GM21367 (cell line): ENCODE data around the gene FKBP1A.
"Not testable (repeated sequence)": the region's sequence is repeated elsewhere in the genome, so short reads cannot be mapped to it uniquely, and the experiment has no call there.

Experiments used
- ATAC-seq: cut with Tn5 transposase; IDR thresholded peaks from one replicate; pipeline ENCODE4 v1.9.1; 2021; ENCODE audit not compliant: unreplicated experiment

Gene FKBP1A

DNA sequence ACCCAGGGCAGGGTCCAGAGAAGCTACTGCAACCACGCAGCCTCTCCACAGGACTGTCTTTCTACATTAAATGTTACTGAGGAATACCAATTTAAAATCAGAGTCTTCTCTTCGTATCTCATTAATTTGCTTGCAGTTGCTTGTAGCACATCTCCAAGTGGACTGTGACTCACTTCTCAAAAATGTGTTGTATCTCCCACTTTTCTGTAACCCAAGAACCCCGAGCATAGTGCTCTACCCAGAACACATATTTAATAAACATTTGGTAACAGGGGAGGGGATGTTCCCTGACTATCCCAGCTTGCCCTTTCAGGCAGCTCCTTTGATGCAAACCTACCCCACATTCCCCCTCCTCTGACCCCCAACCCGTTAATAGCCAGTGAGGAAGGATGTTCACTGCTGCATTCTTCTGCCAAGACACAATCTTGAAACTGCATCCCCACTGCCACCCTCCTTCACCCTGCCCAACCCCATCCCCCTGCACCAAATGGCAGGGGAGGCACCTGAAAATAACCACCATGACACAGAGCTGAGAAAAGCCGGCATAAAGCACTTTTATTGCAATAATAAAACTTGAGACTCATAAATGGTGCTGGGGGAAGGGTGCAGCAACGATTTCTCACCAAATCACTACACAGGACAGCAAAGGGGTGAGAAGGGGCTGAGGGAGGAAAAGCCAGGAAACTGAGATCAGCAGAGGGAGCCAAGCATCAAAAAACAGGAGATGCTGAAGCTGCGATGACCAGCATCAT lies 24.2 kb downstream of the FKBP1A start:
- no peak for ATAC-seq

DNA sequence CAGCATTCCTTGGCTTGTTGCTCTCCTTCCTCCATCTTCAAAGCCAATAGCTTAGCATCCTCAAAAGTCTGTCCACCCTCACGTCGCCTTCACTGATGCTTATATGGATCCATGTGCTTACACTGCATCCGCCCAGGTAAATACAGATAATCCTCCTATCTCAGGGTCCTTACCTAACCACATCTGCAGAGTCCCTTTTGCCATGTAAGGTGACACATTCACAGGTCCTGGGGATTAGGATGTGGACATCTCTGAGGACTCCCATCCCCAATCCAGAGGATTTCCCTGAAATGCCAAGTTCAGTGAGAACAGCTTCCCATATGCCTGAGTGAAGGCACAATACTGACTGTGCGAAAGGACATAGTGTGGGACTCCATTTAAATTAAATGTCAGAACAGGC lies 25.4 kb downstream of the FKBP1A start:
- no peak for ATAC-seq

DNA sequence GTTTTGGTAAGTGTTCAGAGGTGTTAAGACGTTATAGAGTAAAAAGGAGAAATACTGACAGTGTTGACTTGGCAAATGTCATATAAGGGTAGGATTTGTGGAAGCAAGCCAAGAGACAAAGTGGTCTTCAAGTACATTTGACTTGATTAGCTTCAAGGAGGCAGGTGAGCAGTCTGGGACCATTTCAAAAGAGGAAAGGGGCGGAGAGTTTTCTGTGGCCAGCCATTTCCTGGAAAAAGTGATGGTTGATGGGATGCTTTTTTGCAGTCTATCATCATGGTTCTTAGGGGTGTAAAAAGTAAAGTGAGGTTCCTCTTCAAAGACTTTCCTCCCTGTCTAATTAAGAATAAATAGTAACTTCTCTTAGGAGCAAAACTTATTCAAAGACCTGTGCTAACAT lies 28.7 kb downstream of the FKBP1A start:
- no peak for ATAC-seq

DNA sequence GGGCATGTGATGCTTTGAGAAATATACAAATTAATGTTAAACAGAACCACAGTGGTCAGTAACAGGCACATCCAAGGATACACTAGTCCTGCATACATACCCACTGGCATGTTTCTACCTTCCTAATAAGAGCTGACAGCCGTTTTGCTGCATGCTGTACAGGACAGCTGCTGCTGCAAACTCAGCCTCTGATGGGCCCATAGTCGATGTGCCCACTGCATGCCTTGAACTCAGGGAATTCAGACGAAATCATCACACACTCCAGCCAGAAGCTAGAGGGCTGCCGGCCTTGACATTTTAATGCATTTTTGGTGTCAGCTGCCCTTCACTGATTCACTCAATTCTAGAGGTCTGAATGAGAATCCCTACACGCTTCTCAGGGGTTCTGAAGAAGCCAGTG lies 29.3 kb downstream of the FKBP1A start:
- no peak for ATAC-seq

DNA sequence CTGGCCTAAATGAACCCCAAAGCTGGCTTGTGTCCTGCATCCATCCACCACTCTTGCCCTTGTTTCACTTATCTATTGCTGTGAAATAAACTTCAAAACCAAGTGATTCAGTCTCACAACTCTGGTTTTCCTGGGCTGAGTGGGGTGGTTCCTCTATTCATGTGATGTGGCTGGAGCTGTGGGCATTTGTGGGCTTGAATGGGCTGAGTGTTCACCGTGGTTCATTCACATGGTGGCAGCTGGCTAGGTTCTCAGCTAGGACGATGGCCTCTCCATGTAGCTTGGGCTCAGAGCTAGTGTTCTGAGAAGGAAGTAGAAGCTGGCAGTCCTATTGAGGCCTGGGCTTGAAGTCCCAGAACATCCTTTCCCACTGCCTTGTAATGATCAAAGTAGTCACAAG lies 30.4 kb downstream of the FKBP1A start:
- ATAC-seq, result no peak

DNA sequence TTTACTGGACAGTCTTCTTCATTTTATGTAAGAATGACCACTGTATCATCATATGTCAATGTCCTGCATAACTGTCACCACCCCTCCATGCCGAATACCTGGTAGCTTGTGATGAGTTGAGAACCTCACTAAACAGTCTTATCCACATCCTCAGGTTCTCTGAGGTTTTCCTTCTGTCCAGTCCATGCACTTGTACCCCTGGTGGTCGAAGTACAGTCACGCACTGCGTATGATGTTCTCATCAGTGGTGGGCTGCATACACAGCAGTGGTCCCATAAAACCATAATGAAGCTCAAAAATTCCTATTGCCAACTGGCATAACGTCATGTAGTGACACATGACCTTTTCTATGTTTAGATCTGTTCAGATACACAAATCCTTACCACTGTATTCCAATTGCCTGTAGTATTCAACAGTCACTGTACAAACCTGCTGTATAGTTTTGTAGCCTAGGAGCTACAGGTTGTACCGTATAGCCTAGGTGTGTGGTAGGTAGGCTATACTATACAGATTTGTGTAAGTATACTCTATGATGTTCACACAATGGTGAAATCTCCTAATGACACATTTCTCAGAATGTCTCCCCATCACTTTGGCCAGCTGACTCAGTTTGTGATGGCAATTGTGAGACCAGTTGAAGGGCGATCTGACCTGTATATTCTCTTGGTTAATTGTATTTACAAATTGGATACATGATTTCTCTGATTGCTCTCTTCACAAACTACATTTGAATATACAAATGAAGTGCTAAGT lies 32.6 kb downstream of the FKBP1A start:
- ATAC-seq, result no peak

DNA sequence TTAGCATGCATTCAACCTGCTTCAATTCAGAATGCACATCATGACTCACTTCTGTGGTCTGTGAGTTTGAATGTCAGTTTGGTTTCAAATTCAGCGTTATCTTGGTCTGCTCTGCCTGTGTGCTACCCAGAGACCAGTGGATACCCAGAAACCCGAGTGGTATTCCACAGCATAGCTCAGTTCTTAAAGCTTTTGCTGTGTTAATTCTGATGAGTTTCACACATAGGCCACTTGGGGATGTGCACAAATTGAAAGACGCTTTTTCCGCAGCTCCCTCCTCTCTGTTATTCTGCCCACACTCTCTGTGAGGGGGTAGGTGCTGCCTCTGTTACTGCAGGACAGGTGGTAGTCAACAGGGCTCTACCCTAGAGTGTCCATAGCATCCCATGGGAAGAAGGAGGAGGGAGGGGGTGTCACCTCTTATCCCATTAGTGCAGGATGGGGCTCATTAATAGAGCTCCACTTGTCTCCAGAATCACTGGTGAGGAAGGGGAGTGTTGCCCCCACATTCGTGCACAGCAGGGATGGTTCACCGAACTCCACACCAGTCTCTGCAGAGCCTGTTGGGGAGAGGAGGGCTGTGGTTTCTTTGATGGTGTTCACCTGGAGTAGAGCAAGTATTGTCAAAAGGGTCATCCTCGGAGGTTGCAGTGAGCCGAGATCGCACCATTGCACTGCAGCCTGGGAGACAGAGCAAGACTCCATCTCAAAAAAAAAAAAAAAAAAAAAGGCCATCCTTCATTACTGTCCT lies 34.8 kb downstream of the FKBP1A start:
- no peak for ATAC-seq

DNA sequence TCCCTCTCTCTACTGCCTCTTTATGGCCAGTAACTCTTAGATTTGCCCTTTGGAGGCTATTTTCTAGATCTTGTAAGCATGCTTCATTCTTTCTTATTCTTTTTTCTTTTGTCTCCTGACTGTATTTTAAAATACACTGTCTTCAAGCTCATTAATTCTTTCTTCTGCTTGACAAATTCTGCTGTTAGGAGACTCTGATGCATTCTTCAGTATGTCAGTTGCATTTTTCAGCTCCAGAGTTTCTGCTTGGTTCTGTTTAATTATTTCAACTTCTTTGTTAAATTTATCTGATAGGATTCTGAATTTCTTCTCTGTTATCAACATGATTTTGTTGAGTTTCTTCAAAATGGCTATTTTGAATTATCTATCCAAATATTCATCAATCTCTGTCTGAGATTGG lies 38.9 kb downstream of the FKBP1A start:
- no peak for ATAC-seq

DNA sequence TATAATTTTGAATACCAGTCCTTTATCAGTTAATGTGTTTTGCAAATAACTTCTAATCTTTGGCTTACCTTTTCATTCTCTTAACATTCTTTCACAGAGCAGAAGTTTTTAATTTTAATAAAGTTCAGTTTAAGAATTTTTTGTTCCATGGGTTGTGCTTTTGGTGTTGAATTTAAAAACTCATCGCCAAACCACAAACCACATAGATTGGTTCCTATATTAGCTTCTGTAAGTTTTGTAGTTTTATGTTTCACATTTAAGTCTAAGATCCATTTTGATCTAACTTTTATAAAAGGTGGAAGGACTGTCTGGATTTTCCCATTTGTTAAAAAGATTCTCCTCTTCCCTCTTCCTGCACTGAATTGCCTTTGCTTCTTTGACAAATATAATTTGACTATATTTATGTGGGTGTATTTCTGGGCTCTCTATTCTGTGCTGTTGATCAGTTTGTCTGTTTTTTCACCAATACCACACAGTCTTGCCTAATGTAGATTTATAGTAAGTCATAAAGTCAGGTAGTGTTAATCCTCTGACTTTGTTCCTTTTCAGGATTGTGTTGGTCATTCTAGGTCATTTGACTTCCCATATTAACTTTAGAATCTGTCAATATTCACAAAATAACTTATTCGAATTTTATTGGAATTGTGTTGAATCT lies 46.4 kb downstream of the FKBP1A start:
- ATAC-seq, result no peak

DNA sequence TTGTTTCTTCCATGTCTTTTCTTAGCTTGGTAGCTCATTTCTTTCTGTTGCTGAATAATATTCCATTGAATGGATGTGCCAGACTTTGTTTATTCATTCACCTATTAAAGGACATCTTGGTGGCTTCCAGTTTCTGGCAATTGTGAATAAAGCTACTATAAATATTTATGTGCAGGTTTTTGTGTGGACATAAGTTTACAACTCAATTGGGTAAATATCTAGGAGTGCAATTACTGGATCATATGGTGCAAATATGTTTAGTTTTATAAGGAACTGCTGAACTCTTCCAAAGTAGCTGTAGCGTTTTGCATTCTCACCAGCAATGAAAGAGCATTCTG lies 47.1 kb downstream of the FKBP1A start:
- ATAC-seq, result no peak

DNA sequence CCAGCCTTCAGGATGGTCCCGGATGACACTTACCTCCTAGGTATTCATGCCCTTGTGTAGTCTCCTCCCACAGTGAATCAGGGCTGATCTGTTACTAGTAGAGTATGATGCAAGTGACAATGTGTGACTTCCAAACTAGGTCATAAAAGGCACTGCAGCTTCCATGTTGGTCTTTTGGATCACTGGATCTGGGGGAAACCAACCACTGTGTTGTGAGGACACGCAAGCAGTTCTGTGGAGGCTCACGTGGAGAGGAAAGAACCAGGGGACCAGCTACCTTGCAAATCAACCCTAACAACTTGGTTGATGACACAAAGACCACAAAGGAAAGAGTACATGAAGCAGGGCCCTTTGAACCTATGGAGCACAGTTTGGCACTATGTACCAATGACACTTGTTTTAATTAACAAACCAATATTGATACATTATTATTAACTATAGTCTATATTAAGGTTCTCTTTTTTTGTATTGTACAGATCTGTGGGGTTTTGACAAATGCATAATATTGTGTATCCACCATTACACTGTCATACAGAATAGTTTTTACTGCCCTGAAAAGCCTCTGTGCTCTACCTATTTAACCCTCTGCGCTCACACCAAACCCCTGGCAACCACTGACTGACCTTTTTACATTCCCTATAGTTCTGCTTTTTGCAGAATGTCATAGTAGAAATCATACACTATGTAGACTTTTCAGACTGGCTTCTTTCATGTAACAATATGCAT lies 47.7 kb downstream of the FKBP1A start:
- ATAC-seq, result no peak

DNA sequence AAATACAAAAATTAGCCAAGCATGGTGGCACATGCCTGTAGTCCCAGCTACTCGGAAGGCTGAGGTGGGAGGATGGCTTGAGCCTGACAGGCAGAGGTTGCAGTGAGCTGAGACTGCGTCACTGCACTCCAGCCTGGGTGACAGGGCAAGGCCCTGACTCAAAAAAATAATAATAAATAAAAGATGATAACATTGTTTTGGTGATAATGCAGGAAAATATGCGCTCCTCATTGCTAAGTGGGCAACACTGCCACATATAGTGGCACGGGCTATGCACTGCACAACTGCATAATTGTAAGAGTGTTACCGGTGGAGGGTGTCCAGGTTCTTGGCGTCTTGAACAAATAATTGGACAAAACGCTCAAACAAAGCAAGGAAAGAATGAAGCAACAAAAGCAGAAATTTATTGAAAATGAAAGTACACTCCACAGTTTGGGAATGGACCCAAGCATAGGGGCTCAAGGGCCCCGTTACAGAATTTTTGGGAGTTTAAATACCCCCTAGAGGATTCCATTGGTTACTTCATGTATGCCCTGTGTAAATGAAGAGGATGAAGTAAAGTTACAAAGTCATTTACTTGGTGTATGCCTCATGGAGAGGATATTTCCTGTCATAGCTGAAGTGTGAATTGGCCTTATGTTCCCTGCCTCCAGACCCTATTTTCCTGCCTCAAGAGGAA lies 49.3 kb downstream of the FKBP1A start:
- ATAC-seq, result not testable (repeated sequence)

DNA sequence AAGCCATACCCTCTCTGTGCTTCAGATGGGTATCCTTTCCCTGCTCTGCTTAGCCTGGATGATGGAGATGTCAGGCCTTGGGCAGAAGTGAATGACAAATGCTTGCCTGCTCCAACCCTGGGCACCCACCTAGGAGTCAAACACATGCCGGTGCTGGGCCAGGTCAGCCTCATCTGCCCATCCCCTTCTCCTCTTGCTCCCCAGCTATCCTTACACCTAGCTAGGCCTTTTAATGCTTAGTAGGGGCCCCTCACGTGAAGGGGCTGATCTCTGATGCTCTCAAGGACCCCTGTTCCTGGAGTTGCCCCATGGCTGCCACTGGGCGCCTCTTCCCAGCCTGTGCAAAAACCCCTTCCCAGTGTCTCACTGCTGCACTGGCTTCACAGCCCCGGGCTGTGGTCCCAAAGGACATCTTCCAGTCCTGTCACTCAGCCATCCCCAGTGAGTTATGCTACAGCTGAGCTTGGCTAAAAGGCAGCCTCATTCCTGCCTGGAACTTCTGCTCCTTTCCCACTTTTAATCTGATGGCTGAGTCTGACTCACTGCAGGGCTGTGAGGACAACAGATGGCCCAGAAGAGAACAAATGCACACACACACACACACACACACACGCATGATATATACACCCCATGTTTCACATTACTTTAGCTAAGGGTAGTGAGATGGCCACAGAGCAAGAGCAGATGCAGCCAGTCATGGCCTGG lies 51.1 kb downstream of the FKBP1A start:
- ATAC-seq, result no peak

DNA sequence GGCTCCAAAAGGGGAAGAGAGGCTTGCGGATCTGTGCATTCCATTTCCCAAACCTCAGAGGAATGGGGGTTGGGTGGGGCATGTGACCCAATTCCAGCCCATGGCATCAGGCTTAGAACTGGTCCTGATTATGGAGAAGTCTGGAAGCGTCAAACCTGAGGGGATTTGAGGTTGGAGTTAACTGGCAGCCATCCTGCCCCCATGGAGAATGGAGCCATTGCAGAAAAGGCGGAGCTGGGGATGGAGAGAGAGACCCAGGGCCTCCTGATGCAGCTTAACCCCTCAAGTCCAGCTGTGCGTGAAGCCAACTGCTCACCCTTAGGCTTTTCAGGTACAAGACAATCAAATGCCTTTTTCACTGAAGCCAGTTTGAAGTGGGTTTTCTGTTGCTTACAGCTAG lies 54.1 kb downstream of the FKBP1A start:
- ATAC-seq, result no peak

DNA sequence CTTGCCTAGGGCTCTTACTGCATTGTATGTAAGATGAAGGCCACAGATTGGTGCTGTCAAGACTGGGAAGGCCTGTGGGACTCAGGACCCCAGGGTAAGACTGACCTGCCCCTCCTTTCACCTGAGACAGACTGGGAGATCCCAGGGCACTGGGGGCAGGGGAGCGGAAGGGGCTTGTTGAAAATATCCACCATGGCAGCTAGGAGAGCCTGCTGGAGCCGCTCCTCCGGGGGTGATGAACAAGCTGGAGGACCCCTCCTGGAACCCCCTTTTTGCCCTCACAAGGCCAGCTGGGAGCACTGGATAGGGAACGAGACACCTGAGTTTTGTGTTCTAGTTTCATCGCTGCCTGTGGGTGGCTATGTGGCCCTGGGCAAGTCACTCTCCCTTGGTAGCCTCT lies 54.8 kb downstream of the FKBP1A start:
- ATAC-seq, result no peak

DNA sequence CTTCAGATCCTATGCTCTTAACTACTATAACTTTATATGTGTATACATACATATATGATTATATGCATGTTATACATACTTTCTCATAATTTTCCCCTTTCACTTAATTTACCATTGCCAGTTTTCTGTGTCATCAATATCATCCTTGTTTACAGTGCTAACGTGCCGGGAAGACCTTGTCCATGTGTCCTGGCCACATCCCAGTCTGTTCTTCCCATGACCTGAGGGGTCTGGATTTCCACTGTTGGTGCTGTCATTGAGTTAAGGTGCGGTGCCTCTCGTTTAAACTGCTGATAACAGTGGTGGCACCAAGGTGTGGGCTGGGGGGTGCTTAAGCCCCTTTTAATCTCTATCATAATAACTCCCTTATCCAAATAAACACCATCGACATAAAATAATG lies 55.4 kb downstream of the FKBP1A start:
- ATAC-seq, result no peak

DNA sequence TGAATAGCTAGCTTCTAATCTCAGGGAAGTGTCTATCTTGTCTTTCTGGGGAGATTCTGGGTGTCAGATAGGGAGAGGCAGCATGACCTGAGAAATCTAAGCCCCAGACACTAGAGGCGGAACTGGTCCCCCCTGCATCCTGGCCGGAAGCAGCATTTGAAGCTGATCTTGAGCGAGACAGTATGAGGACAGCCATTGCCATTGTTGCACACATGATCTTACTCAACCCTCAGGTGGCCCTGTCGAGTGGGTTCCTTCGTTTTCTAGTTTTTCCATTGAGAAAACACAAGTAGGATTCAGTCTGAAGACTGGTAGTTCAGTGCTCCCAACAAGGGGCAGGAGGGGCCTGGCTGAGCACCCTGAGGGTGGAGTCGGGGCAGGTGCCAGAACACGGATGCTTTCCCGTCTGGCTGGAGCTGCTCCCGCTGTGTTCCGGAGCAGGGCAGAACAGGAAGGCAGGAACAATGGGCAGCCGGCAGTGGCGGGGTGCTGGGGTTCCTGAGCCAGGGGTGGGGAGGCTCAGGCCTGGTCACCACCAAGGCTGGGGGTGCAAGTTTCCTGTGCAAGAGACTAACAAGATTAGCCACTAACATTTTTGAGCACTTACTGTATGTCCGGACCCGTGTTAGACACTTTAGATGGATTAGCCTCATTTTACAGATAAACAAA lies 56.0 kb downstream of the FKBP1A start:
- no peak for ATAC-seq

DNA sequence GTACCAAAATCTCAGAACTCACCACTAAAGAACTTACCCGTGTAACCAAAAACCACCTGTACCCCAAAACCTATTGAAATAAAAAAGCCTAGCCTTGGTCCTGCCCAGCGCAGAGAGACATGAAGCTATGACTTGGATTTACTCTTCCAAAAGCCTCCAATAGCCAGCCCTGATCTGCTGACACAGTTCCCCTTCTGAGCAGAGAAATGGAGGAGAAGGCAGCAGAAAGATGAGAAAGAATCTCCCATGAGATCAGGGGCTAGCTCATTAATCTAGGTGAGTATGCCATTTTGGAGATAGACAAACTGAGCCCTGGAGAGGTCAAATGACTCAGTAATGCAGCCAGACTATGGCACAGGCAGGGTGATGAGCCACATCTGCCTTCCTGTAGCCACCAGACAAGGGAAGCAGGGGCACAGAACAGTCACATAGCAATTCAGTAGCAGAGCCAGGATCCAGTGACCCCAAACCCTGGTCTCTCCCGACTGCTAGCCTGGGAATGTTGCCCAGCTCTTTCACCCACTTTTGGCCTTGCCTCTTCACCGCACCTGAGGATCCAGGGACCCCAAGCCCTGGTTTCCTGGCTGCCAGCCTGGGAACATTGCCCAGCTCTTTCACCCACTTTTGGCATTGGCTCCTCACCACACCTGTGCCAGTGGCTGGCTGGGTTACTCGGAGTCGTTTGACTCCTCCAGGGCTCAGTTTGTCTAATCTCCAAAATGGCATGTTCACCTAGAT lies 56.7 kb downstream of the FKBP1A start:
- no peak for ATAC-seq

DNA sequence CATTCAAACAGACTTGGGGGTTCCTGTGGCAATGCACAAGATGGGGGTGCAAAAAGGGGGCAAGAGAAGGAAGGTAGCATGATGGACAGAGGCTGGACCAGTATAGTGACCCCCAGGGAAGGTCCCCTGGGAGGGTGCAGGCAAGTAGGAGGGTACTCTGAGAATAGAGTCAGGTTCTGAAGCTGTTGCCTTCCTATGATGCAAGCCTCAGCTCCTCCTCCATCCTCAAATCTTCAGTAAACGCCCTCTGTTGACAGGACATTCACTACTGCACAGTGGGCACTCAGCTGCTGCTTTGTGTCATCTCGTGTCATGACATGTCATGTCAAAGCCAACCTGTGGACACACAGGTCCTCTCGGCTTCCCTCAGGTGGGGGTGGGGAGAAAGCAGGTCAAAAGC lies 58.1 kb downstream of the FKBP1A start:
- no peak for ATAC-seq
